ENCODE measurements around the gene LIN28B. TPM values are rescaled to one million over a fixed set of nuclear protein-coding genes. Genes with fewer than 3 reads are reported as not detected.

LIN28B gene
- total and polyA plus RNA-seq, 2 of the 4 experiments (the other 2 are of a cell fraction), result not detected

DNA sequence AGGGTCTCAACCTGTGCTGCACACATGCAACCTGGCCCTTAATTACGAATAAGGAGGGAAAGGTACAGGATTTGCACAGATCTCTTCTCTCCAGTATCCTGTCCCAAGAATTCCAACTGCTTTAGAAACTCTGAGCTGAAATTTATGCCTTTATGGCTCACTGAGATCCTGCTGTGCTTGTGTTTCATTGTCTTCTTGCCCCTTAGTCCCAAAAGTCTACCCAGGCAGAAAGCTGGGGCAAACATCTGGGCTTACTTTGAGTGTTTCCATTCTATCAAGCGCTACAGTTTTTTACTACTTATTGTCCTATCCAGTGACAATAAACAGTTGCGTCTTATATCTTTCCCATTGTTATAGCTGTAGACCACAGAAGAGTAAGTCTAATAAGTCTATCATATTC lies 99.7 kb downstream of the LIN28B start:
- Histone ChIP-seq H4K91ac (ENCODE audit: insufficient read depth, low read depth, low read length) (no peak overlapping the region), H2BK120ac (ENCODE audit: low read depth, low read length) (no peak overlapping the region), H2AK9ac (replicated peaks; ENCODE audit: low read depth, low read length, poor library complexity) (no peak overlapping the region), H3K14ac (replicated peaks; ENCODE audit: low read depth, low read length) (no peak overlapping the region), H2BK20ac (ENCODE audit: low read depth, low read length) (no peak overlapping the region), H3K79me1 (ENCODE audit: low read depth in 1 of 2, low read length in 2 of 2) (no peaks in the 10 kb centered on the region), H3K27me3 (ENCODE audit: control insufficient read depth, insufficient read depth, low read length) (peaks cover 9% of the 10 kb centered on the region; the same call in 1 of the 2 replicates), H3K56ac (ENCODE audit: extremely low read depth, insufficient read depth, low read length) (no peak overlapping the region), H2AFZ (replicated peaks; ENCODE audit: low read length, poor library complexity) (no peak overlapping the region), H2BK15ac (ENCODE audit: low read depth, low read length) (no peak overlapping the region), H3K9ac (ENCODE audit: low read depth, low read length) (no peak overlapping the region), H3K4me1 (ENCODE audit: control insufficient read depth, insufficient read depth, low read length) (no peaks in the 10 kb centered on the region), H3K4ac (ENCODE audit: low read depth, low read length) (no peak overlapping the region), H2BK5ac (ENCODE audit: low read depth, low read length, poor library complexity, severe bottlenecking) (no peak overlapping the region), H3K4me3 (ENCODE audit: insufficient read depth, low read depth, low read length) (no peak overlapping the region), H3K18ac (ENCODE audit: low read depth, low read length) (no peak overlapping the region), H4K20me1 (ENCODE audit: insufficient read depth, low read length) (no peaks in the 10 kb centered on the region), H4K8ac (ENCODE audit: low read depth in 2 of 2, low read length in 2 of 2) (no peak overlapping the region), H3K36me3 (ENCODE audit: control insufficient read depth, insufficient read depth, low read length) (no peaks in the 10 kb centered on the region), H4K5ac (ENCODE audit: low read depth, low read length) (no peak overlapping the region), H3K27ac (ENCODE audit: insufficient read depth, low read length) (no peak overlapping the region), H3K9me3 (ENCODE audit: control insufficient read depth, insufficient read depth, low read length) (no peaks in the 10 kb centered on the region), H3K23ac (ENCODE audit: low read depth, low read length) (no peak overlapping the region), H3K9me1 (ENCODE audit: insufficient read depth, low read length) (no peaks in the 10 kb centered on the region), H2AK5ac (ENCODE audit: low read depth, low read length) (no peak overlapping the region), H3K4me2 (ENCODE audit: low read depth, low read length) (no peak overlapping the region)
- no TSS peak for BruUV-seq (replicated peaks)
- TF ChIP-seq, protein P1, sequence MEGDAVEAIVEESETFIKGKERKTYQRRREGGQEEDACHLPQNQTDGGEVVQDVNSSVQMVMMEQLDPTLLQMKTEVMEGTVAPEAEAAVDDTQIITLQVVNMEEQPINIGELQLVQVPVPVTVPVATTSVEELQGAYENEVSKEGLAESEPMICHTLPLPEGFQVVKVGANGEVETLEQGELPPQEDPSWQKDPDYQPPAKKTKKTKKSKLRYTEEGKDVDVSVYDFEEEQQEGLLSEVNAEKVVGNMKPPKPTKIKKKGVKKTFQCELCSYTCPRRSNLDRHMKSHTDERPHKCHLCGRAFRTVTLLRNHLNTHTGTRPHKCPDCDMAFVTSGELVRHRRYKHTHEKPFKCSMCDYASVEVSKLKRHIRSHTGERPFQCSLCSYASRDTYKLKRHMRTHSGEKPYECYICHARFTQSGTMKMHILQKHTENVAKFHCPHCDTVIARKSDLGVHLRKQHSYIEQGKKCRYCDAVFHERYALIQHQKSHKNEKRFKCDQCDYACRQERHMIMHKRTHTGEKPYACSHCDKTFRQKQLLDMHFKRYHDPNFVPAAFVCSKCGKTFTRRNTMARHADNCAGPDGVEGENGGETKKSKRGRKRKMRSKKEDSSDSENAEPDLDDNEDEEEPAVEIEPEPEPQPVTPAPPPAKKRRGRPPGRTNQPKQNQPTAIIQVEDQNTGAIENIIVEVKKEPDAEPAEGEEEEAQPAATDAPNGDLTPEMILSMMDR (conservative IDR thresholded peaks at IDR 0.05; ENCODE audit: low read depth, low read length), result no peak
- no peak for TF ChIP-seq FOS (IDR thresholded peaks at IDR 0.05; ENCODE audit: low read depth, low read length)
- no peak for TF ChIP-seq RAD21 (IDR thresholded peaks at IDR 0.05; ENCODE audit: low read length)
- no CpG with 5 or more reads among the region's 3 CpGs for WGBS, 2 experiments (ENCODE audit: extremely low coverage in 2 of 2, insufficient read length in 1 of 2)
- ChIA-PET POLR2A (ENCODE audit: unreplicated experiment) (no interaction called here), CTCF (no interaction called here)
- in situ Hi-C loops (cut with MboI; ENCODE audit: low sequenced_read_pairs) (no loop called here), intact Hi-C loops (cut with micrococcal nuclease) (no loop called here), dilution Hi-C loops (cut with HindIII; ENCODE audit: low sequenced_read_pairs, unreplicated experiment) (no loop called here)
- DNase-seq (no peak), ATAC-seq (ENCODE audit: low read depth) (no peak)
